ENCODE data around the gene KDM1A. TPM values are rescaled to one million over a fixed set of nuclear protein-coding genes. Genes with fewer than 3 reads are reported as not detected.

KDM1A gene
- total and polyA plus RNA-seq, 9 of the 15 experiments (the other 6 are each of a cell fraction or from before 2014, with no cell fraction given) = 59.2 to 181 (median 168) TPM

DNA sequence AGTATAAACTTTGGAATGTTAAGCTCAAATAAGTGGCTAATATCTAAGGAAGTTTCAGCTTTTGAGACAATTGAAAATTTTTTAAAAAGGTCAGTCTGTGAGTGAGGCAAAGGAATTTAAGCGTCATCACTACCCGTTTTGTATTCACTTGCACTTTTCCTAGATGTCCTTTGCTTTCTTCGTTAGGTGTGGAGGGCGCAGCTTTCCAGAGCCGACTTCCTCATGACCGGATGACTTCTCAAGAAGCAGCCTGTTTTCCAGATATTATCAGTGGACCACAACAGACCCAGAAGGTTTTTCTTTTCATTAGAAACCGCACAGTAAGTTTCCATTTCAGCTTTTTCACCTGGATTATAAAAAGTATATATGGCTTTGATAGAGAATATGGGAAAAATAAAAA is 30.9 kb downstream of the KDM1A start (continued):
- TF ChIP-seq, protein P1, sequence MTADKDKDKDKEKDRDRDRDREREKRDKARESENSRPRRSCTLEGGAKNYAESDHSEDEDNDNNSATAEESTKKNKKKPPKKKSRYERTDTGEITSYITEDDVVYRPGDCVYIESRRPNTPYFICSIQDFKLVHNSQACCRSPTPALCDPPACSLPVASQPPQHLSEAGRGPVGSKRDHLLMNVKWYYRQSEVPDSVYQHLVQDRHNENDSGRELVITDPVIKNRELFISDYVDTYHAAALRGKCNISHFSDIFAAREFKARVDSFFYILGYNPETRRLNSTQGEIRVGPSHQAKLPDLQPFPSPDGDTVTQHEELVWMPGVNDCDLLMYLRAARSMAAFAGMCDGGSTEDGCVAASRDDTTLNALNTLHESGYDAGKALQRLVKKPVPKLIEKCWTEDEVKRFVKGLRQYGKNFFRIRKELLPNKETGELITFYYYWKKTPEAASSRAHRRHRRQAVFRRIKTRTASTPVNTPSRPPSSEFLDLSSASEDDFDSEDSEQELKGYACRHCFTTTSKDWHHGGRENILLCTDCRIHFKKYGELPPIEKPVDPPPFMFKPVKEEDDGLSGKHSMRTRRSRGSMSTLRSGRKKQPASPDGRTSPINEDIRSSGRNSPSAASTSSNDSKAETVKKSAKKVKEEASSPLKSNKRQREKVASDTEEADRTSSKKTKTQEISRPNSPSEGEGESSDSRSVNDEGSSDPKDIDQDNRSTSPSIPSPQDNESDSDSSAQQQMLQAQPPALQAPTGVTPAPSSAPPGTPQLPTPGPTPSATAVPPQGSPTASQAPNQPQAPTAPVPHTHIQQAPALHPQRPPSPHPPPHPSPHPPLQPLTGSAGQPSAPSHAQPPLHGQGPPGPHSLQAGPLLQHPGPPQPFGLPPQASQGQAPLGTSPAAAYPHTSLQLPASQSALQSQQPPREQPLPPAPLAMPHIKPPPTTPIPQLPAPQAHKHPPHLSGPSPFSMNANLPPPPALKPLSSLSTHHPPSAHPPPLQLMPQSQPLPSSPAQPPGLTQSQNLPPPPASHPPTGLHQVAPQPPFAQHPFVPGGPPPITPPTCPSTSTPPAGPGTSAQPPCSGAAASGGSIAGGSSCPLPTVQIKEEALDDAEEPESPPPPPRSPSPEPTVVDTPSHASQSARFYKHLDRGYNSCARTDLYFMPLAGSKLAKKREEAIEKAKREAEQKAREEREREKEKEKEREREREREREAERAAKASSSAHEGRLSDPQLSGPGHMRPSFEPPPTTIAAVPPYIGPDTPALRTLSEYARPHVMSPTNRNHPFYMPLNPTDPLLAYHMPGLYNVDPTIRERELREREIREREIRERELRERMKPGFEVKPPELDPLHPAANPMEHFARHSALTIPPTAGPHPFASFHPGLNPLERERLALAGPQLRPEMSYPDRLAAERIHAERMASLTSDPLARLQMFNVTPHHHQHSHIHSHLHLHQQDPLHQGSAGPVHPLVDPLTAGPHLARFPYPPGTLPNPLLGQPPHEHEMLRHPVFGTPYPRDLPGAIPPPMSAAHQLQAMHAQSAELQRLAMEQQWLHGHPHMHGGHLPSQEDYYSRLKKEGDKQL (CRISPR knock-in tag; IDR thresholded peaks at IDR 0.05; ENCODE audit: borderline replicate concordance) = no peak
- no peak for TF ChIP-seq ZNF717 (CRISPR knock-in tag; IDR thresholded peaks at IDR 0.05)
- no peak for TF ChIP-seq TSC22D4 (tag; IDR thresholded peaks at IDR 0.05)
- no peak for TF ChIP-seq SIN3B (IDR thresholded peaks at IDR 0.05; ENCODE audit: low read depth)
- no peak for TF ChIP-seq U2AF1 (optimal IDR thresholded peaks at IDR 0.05; ENCODE audit: low read depth, low read length)
- TF ChIP-seq, protein P2, sequence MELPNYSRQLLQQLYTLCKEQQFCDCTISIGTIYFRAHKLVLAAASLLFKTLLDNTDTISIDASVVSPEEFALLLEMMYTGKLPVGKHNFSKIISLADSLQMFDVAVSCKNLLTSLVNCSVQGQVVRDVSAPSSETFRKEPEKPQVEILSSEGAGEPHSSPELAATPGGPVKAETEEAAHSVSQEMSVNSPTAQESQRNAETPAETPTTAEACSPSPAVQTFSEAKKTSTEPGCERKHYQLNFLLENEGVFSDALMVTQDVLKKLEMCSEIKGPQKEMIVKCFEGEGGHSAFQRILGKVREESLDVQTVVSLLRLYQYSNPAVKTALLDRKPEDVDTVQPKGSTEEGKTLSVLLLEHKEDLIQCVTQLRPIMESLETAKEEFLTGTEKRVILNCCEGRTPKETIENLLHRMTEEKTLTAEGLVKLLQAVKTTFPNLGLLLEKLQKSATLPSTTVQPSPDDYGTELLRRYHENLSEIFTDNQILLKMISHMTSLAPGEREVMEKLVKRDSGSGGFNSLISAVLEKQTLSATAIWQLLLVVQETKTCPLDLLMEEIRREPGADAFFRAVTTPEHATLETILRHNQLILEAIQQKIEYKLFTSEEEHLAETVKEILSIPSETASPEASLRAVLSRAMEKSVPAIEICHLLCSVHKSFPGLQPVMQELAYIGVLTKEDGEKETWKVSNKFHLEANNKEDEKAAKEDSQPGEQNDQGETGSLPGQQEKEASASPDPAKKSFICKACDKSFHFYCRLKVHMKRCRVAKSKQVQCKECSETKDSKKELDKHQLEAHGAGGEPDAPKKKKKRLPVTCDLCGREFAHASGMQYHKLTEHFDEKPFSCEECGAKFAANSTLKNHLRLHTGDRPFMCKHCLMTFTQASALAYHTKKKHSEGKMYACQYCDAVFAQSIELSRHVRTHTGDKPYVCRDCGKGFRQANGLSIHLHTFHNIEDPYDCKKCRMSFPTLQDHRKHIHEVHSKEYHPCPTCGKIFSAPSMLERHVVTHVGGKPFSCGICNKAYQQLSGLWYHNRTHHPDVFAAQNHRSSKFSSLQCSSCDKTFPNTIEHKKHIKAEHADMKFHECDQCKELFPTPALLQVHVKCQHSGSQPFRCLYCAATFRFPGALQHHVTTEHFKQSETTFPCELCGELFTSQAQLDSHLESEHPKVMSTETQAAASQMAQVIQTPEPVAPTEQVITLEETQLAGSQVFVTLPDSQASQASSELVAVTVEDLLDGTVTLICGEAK (IDR thresholded peaks at IDR 0.05) = no peak
- TF ChIP-seq, protein P2 (CRISPR knock-in tag; IDR thresholded peaks at IDR 0.05) = no peak
- no peak for TF ChIP-seq GATAD2A (IDR thresholded peaks at IDR 0.05)
- TF ChIP-seq, protein P3, sequence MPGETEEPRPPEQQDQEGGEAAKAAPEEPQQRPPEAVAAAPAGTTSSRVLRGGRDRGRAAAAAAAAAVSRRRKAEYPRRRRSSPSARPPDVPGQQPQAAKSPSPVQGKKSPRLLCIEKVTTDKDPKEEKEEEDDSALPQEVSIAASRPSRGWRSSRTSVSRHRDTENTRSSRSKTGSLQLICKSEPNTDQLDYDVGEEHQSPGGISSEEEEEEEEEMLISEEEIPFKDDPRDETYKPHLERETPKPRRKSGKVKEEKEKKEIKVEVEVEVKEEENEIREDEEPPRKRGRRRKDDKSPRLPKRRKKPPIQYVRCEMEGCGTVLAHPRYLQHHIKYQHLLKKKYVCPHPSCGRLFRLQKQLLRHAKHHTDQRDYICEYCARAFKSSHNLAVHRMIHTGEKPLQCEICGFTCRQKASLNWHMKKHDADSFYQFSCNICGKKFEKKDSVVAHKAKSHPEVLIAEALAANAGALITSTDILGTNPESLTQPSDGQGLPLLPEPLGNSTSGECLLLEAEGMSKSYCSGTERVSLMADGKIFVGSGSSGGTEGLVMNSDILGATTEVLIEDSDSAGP (CRISPR knock-in tag; IDR thresholded peaks at IDR 0.05) = no peak
- peak; percentile 51 for TF ChIP-seq ETV1 (tag; conservative IDR thresholded peaks at IDR 0.05; ENCODE audit: low read depth)
- no peak for TF ChIP-seq CHCHD3 (CRISPR knock-in tag; IDR thresholded peaks at IDR 0.05)
- TF ChIP-seq MAZ (CRISPR knock-in tag; conservative IDR thresholded peaks at IDR 0.05 in 1 of 2, IDR thresholded peaks at IDR 0.05 in 1 of 2) = no peak
- TF ChIP-seq BCL6 (CRISPR knock-in tag; IDR thresholded peaks at IDR 0.05) = no peak
- TF ChIP-seq SREBF2 (CRISPR knock-in tag; IDR thresholded peaks at IDR 0.05) = no peak

Measured in K562 (cell line).